Cardiac fibroblast (primary cell): ENCODE data around the gene BCR.

Experiments
- DNase-seq, 2 donors: peaks; one replicate each; pipeline versions ENCODE4 v3.0.0 to v3.0.0-alpha.2; 2010; ENCODE audit warnings: low read depth in 2 of 2
- H3K4me3 ChIP-seq, 2 donors: replicated peaks in 1 of 2; 1 replicate in 1 of 2; 2 replicates in 1 of 2; pipeline ENCODE4 v1.5.1; 2011; ENCODE audit warnings: low read depth in 2 of 2, low read length in 2 of 2, mild to moderate bottlenecking in 2 of 2, moderate library complexity in 1 of 2
- CTCF ChIP-seq: IDR thresholded peaks from one replicate; pipeline ENCODE4 v1.5.1; 2011; ENCODE audit warnings: low read depth, mild to moderate bottlenecking, low read length, inconsistent platforms

The BCR gene

GRCh38 chr22:23181721-23182308 lies 1.5 kb downstream of the BCR start:
- no peak for TF ChIP-seq CTCF
- no peak for DNase-seq
- H3K4me3 ChIP-seq = peak overlapping the region; percentile 55 to 77

DNA sequence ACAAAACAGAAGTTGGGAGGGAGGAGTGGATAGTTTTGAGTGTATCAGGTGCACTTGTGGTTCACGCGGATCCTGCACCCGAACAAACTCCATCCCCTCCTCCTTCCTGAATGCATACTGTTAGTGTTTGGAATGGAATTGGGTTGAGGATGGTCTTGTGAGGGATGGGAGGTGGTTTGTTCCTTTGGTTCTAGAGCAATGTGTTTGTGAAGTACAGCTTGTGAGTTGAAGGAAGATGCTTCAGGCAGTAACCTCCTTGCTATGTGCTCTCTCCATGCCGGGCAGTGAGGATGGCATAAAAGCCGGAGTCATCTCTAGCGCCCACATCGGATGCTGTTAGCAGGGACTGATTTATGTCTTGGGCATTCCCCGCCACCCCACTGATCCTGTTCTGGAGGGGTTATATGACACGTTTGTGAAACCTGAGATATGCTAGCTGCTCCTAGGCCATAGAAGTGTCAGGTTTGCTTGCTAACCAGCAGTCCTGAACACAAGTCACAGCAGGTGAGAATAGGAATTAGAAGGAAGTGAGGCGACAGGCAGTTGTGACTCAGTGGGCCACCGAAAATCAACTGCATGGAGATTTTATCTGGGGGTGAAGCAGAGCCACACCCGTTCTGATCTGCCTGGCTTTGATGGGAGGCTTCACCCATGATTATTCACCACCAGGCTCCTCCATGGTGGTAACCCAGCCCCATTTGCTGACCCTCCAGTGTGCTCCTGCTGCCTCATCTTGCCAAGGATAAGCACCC lies 2.2 kb downstream of the BCR start:
- H3K4me3 ChIP-seq = peak overlapping the region; percentile 55 to 77
- TF ChIP-seq CTCF = no peak

GRCh38 chr22:23183061-23183698 lies 2.9 kb downstream of the BCR start:
- TF ChIP-seq CTCF = no peak
- peak overlapping the region; percentile 55 to 77 for H3K4me3 ChIP-seq
- peak; percentile 51 to 74 for DNase-seq

More for the DNA sequence above, 2.2 kb downstream of the BCR start:
- no peak for DNase-seq

GRCh38 chr22:23184100-23184763 lies 3.9 kb downstream of the BCR start:
- no peak for TF ChIP-seq CTCF
- DNase-seq = no peak
- no peak overlapping the region for H3K4me3 ChIP-seq

- H3K4me3 ChIP-seq = no peak overlapping the region
- no peak for TF ChIP-seq CTCF
- no peak for DNase-seq
Observed at GRCh38 chr22:23184764-23185113, 4.4 kb downstream of the BCR start.

- no peak for TF ChIP-seq CTCF
- no peak for DNase-seq
- no peak overlapping the region for H3K4me3 ChIP-seq
Observed at GRCh38 chr22:23187211-23187610, 6.9 kb downstream of the BCR start.
